GM15510 (cell line): ENCODE data around the gene TMEM86B.

Experiments
- POLR2A ChIP-seq: IDR thresholded peaks from 3 replicates; pipeline ENCODE4 v1.6.1; 2011; ENCODE audit warnings: borderline replicate concordance; ENCODE audit not compliant: insufficient read length; ENCODE audit errors: extremely low read depth

TMEM86B gene

DNA sequence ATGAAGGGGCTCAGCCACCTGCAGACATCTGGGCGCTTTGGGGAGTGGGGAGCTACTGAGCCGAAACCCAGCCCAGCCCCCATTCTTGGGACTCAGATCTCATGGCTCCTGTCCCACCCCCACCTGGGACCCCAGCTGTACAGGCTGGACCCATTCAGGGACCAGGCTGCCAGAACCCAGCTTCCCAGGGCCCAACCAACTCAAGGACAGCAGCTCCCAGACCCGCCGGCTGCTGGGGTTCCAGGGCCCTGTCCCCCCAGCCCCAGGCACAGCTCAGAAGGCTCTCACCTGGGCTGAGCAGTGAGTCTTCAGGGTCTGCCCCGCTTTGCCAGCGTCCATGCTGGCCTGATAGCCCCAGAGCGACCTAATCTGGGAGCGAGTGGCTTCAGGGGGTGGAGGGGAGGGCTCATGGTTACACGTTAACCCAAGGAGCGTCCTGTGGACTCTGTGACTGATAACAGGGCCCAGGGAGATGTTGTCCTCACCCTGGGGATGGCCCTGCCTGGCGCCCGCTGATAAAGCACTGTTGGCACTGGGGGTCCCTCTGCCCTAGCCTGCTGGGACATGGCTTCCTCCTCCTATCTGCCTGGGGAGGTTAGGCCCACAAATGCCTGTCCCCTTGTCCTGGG, at the start of gene TMEM86B:
TMEM86B (minus strand) TSS at position 361 of the 629 bp plus-strand sequence; CDS start at position 339, 22 bp downstream.
- TF ChIP-seq POLR2A: no peak

DNA sequence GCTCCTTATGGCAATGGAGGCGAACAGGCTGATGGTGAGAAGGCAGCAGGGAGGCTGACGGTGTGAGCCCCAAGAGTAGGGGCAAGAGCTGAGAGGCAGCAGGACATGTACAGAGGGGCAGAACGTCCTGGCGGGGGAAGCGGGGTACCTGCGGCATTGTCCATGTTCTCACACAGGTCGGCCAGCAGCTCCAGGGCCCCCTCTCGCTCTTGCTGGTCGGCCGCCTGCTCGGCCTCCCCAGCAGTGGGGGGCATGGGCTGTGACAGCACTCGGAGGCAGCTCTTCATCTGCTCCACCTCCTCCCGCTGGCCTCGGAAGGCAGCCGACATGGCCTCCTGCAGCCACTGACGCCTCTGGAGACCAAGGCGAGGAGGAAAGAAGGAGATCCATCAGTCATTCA, 48.9 kb upstream of the TMEM86B start:
- no peak for TF ChIP-seq POLR2A

DNA sequence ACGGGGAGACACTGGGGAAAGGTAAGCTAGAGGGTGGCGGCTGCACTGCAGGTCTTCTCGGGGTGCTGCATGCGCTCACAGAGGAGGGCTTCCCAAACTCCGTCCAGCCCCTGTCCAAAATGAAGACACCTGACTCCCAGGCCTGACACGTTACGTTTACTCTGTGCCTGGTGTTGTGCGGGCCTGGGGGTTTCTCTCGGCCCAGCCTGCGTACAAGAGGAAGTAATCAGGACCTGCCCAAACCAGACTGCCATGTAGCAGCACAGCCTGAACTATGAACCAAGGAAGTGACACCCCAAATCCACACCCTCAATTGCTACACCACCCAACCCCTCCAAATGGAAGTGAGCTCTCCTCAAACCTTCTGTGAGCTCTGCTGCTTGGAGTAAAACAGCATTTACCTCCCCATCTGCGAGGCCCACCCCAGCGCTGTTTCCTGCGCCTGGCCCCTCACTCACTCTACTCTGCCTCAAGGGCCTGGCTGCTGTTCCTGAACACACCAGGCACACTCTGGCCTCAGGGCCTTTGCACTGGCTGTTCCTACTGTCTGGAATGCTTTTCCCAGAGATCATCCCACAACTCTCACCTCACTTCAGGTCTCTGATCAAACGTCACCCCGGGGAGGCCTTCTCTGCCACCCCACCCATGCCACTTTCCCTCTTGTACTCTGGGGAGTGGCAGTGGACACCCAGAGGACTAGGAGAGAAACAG, 48.3 kb upstream of the TMEM86B start:
- no peak for TF ChIP-seq POLR2A

GRCh38 chr19:55275851-55276719, 47.5 kb upstream of the TMEM86B start:
- TF ChIP-seq POLR2A: no peak

DNA sequence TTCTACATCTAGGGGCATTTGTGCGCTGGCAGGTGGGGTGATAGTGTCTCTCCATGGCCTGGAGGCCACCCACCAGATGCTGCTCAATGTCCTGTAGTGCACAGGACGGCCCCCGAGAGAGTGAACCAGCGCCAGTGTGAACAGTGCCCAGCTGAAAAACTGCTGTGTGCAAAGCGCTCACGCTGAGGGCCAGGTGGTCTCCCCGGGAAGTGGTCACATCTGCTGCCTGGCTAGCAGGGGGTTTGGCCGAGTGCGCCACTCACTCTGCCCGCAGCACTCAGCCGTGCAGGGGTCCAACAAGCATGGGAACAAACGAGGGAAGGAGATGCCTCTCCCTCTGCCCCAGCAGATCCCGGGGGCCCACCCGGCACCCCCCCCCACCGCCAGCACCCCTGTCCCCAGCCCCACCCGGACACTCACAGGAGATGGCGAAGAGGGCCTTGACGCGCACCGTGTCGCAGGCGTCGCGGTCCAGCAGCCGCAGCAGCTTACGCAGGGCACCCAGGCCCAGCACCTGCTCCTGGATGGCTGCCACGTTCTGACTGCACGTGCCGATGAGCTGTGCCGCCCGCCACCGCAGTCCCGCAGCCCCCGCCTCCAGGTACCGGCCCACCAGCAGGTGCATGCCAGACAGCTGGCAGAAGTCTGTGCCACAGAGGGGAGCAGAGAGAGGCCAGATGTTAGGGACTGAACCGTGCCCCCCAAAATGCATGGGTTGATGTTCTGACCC, 45.6 kb upstream of the TMEM86B start:
- TF ChIP-seq POLR2A: no peak

DNA sequence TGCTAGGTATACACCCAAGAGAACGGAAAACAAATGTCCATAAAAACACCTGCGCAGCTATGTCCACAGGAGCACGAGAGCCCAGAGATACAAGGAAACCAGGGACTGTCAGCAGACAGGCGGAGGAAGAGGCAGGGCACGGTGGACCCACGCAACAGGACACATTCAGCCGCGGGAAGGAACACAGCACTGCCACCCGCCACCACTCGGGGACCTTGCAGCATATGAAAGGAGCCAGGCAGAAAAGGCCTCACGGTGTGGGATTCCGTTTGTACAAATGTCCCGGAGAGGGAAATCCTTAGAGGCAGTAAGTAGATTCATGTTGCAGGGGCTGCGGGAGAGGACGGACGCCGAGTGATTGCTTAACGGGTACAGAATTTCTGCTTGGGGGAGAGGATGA, 43.6 kb upstream of the TMEM86B start:
- no peak for TF ChIP-seq POLR2A

DNA sequence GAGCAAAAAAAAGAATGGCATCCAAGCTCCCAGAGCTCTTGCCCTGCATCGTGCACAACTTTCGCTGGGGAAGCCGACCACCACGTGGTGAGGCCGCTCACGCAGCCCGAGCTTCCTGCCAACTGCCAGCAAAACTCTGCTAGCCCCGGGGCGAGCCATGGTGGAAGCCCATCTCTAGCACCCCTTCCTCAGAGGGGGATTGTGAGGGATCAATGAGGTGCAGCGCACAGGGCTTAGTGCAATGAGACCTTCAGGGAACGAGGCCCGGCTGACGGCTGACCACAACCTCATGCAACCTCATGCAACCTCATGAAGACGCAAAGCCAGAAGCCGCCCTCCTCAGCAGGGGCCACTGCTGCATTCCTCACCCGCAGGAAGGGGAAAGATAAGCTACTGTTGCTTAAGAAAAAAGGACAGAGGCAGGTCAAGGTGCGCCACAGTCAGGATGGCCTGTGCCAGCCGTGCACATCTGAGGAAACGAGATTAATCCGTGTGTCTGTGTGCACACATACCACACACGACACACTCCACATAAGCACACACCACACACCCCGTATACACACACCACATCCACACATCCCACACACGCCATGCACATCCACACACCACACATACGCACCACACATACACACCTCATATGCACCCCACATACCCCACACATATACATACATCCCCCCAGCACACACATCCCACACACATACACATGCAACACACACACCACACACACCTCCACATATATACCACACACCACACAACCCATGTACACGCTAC, 41.8 kb upstream of the TMEM86B start:
- no peak for TF ChIP-seq POLR2A

DNA sequence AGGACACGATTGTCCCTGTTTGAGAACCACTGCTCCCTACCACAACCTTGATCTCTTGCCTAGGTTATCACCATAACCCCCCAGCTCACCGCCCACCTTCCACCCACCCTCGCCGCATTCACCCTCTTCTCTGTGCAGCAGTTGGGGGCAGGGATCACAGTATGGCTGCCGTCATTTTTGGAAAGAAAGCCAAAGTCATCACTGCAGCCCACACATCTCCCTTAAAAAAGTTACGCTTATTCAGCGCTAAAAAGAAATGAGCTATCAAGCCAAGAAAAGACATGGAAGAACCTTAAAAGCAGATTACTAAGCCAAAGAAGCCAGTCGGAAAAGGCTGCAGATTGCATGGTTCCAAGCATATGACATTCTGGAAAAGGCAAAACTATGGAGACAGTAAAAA, 40.7 kb upstream of the TMEM86B start:
- TF ChIP-seq POLR2A: no peak

- no peak for TF ChIP-seq POLR2A
Measured at GRCh38 chr19:55266840-55267239, 38.3 kb upstream of the TMEM86B start.

GRCh38 chr19:55266404-55266803, 37.8 kb upstream of the TMEM86B start:
- no peak for TF ChIP-seq POLR2A

GRCh38 chr19:55265723-55266386, 37.3 kb upstream of the TMEM86B start:
- no peak for TF ChIP-seq POLR2A

DNA sequence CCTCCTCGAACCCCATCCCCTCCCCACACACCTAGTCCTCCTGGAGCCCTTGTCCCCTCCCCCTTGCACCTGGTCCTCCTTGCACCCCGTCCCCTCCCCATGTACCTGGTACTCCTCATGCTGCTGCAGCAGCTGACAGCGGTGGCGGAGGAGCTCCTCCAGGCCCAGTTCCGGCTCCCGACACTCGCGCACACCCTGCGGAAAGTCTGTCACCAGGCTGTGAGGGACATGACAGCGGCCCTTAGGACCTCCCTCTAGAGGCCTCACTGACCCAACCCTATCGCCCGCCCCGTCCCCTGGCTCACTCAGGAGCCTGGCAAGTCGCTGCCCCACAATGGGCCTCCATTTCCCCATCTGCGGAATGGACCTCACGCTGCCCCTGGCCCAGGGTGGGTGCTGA, 36.6 kb upstream of the TMEM86B start:
- TF ChIP-seq POLR2A: no peak

DNA sequence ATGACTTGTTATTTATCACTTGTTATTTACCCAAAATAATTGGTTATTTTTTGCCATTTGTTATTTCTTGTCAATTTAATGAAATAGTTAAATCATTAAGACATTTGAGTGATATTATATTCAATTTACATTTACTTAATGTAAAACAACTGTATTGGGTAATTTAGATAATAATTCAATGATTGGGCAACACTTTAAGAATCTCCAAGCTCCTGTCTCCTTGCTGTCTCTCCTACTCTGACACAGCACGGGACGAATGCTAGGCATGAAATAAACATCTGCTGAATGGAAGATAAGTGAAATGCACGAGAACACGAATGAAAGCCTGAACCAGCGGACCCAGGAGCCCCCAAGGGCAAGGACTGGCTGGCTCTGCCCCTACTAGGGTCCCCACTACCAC, 36.0 kb upstream of the TMEM86B start:
- no peak for TF ChIP-seq POLR2A
